VCaP (cell line): ENCODE data around the gene ACSS2.

Experiments
- H3K27ac ChIP-seq: fragments of 450-650 bp; 2 replicates; pipeline ENCODE4 v1.5.1; 2017
- TF ChIP-seq, protein P1 (sequence below): fragments of 450-650 bp; conservative IDR thresholded peaks from 2 replicates; pipeline ENCODE4 v1.5.1; 2017; ENCODE audit warnings: mild to moderate bottlenecking, moderate library complexity

ACSS2 gene

DNA sequence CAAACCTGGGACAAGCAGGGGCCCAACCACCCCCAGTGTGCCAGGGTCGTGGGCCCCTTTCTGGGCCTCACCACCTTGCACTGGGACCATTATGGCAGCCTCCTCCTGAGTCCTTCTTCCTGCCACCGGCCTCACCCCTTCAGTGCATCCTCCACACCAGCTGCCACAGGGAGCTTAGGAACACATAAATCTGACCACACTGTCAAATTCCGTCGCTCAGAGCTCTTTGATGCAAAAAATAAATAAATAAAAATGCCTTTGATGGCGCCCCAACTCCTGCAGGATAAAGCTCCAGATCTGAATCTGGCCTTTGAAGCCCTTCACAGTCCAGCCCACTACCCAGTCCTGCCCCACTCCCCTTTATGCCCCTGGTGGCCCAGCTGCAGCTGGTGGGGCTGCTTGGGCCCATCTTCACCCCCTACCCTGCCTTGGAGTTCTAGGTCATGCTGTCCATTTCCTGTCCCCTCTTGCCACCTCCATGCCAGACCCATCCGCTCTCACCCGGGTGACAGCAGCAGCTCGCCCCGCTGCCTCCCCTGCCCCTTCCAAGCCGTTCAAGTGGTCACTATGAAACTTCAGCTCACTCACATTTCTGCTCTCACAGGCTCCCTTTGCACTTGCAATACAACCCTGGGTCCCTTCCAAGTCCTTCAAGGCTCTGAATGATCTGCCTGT lies 95.3 kb downstream of the ACSS2 start:
- TF ChIP-seq, protein P1, sequence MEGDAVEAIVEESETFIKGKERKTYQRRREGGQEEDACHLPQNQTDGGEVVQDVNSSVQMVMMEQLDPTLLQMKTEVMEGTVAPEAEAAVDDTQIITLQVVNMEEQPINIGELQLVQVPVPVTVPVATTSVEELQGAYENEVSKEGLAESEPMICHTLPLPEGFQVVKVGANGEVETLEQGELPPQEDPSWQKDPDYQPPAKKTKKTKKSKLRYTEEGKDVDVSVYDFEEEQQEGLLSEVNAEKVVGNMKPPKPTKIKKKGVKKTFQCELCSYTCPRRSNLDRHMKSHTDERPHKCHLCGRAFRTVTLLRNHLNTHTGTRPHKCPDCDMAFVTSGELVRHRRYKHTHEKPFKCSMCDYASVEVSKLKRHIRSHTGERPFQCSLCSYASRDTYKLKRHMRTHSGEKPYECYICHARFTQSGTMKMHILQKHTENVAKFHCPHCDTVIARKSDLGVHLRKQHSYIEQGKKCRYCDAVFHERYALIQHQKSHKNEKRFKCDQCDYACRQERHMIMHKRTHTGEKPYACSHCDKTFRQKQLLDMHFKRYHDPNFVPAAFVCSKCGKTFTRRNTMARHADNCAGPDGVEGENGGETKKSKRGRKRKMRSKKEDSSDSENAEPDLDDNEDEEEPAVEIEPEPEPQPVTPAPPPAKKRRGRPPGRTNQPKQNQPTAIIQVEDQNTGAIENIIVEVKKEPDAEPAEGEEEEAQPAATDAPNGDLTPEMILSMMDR, result no peak
- no peak overlapping the region for H3K27ac ChIP-seq

DNA sequence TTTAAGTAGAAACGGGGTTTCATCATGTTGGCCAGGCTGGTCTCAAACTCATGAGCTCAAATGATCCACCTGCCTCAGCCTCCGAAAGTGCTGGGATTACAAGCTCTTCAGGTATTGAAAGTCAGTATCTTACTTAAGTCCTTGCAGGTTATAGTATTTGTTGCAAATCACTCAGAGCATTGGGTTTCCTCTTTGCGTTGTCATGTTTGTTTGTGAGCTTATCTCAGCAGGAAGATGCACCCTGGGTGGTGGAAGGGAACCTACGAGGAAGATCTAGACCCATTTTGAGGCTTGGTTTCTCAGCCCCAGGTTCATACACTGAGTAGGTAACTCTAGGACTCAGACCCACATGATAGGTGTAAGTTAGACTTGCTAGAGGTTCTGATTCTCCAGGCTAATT lies 97.8 kb downstream of the ACSS2 start:
- H3K27ac ChIP-seq, result no peak overlapping the region
- TF ChIP-seq, protein P1, result no peak

DNA sequence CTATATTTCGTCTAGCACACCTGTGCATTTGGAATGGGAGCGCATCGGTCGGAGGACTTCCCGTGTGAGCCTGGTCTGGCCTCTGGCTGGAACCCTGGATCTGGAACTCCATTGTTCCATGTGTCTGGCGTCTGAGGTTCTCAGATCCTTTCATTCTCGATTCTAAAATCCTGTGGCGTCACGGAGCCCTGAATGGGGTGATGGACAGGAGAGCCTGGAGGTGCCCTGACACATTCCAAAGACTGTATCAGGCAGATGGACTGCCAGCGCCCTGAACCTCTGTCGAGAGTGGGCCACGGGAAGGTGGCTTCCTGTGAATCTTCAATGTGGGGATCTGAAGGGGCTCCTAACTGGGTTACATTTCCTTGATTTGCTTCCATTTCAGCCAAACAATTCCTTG lies 99.9 kb downstream of the ACSS2 start:
- no peak overlapping the region for H3K27ac ChIP-seq
- TF ChIP-seq, protein P1, result no peak
